Muscle layer of colon (tissue), 2 donors: Measurements from ENCODE around the gene FAM200B.

Source experiments
- H3K27ac ChIP-seq: one replicate; pipeline ENCODE4 v1.7.0; 2013; ENCODE audit warnings: low read depth, mild to moderate bottlenecking, low read length, moderate library complexity
- H3K27me3 ChIP-seq, 2 donors: one replicate each; pipeline ENCODE4 v1.7.0; 2013; ENCODE audit warnings: low read length in 2 of 2, mild to moderate bottlenecking in 2 of 2; ENCODE audit not compliant: insufficient read depth in 2 of 2, control insufficient read depth in 1 of 2
- H3K36me3 ChIP-seq: one replicate; pipeline ENCODE4 v1.7.0; 2013; ENCODE audit warnings: mild to moderate bottlenecking, low read length; ENCODE audit not compliant: insufficient read depth
- H3K4me1 ChIP-seq: one replicate; pipeline ENCODE4 v1.7.0; 2013; ENCODE audit warnings: mild to moderate bottlenecking, low read length; ENCODE audit not compliant: insufficient read depth
- H3K4me3 ChIP-seq, 2 donors: one replicate each; pipeline ENCODE4 v1.7.0; 2013; ENCODE audit warnings: low read length in 2 of 2, low read depth in 1 of 2, mild to moderate bottlenecking in 1 of 2, moderate library complexity in 1 of 2
- H3K9ac ChIP-seq: one replicate; pipeline ENCODE4 v1.7.0; 2013; ENCODE audit warnings: low read length
- H3K9me3 ChIP-seq: one replicate; pipeline ENCODE4 v1.7.0; 2013; ENCODE audit warnings: mild to moderate bottlenecking, low read length
- donor health status: abdominal sarcoma.
- donor health status: Adenocarcinoma of cecum.

FAM200B gene

DNA sequence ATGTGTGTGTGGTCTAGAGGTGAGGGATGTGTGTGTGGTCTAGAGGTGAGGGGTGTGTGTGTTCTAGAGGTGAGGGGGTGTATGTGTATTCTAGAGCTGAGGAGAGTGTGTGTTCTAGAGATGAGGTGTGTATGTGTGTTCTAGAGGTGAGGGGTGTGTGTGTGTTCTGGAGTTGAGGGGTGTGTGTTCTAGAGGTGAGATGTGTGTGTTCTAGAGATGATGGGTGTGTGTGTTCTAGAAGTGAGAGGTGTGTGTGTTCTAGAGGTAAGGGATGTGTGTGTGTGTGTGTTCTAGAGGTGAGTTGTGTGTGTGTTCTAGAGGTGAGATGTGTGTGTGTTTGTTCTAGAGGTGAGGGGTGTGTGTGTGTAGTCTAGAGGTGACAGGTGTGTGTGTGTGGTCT is 22.5 kb downstream of the FAM200B start:
- Histone ChIP-seq H3K36me3 (no peaks in the 10 kb centered on the region), H3K9ac (no peak overlapping the region), H3K27me3 (no peaks in the 10 kb centered on the region)

DNA sequence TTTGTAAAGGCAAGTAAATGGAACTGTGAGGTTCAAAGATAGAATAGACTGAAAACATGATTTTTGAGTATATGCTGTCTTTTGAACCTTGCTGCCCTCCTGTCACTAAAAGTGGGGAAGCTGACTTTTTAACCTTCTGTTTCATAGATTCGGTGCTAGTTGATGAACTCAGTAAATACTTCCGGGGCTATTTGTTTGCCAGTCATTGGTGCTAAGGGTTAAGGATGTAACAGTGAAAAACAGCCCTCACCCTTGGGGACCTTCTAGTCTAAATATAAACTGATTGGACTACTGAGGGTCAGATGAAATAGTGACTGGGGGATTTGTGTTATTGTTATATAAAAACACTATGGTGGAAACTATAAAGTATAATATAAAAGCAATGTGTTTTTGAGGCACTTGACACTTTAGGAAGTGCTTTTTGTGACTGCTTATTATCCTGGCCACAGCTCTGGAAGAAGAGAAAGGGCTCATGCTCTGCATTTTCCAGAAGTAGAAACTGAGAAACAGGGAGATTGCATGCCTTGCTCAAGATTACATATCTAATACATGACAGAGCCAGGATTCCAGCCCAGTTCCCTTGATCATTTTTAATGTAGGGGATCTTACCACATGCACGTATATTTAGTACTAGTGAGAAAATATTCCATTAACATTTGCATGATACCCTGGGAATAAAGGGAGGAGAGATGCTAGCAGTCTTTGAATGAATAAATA is 25.2 kb downstream of the FAM200B start:
- Histone ChIP-seq H3K9ac (no peak overlapping the region), H3K27ac (no peak overlapping the region)

More for the DNA sequence above, 22.5 kb downstream of the FAM200B start:
- no peak overlapping the region for H3K27ac ChIP-seq
- H3K4me3 ChIP-seq: no peak overlapping the region
- H3K9me3 ChIP-seq: no peaks in the 10 kb centered on the region
- peaks cover 9% of the 10 kb centered on the region for H3K4me1 ChIP-seq

DNA sequence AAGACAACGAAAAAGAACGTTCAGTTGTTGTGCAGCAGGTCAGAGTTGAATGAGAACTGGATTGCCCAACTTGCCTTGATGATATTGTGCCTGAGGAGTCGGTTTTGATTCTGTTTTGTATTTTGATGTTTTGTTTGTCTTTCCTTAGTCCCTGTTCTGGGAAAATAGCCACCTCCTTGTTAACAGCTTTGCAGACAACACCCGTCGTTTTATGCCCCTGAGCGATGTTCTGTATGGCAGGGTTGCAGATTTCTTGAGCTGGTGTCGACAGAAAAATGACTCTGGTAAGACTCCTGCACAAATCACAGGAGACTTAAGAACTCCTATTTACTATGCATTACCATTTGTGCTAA is 25.7 kb downstream of the FAM200B start:
- Histone ChIP-seq H3K9ac (no peak overlapping the region), H3K4me3 (no peak overlapping the region), H3K9me3 (no peaks in the 10 kb centered on the region), H3K27me3 (no peaks in the 10 kb centered on the region), H3K27ac (no peak overlapping the region), H3K4me1 (peaks cover 6% of the 10 kb centered on the region), H3K36me3 (no peaks in the 10 kb centered on the region)

More for the DNA sequence above, 25.2 kb downstream of the FAM200B start:
- H3K4me3 ChIP-seq: no peak overlapping the region
- H3K9me3 ChIP-seq: no peaks in the 10 kb centered on the region
- peaks cover 9% of the 10 kb centered on the region for H3K4me1 ChIP-seq
- H3K36me3 ChIP-seq: no peaks in the 10 kb centered on the region
- H3K27me3 ChIP-seq: no peaks in the 10 kb centered on the region

DNA sequence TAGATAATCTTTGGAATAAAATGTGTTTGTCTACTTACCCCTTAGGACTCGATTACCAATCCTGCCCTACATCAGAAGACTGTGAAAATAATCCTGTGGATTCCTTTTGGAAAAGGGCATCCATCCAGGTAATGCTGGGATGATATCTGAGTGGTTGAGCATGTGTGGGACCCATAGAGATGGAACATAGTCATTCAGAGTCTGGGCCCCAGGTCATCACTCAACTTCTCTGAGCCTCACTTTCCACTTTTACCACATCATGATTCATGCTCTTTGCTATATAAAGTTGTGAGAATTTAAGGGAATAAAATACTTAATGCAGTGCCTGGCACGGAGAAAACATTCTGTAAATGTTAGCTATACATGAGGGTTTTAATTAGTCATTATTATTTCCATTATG is 30.1 kb downstream of the FAM200B start:
- H3K27ac ChIP-seq: no peak overlapping the region
- peaks cover 6% of the 10 kb centered on the region for H3K4me1 ChIP-seq
- no peak overlapping the region for H3K4me3 ChIP-seq
- H3K27me3 ChIP-seq: no peaks in the 10 kb centered on the region
- H3K9ac ChIP-seq: no peak overlapping the region
- no peaks in the 10 kb centered on the region for H3K36me3 ChIP-seq
- H3K9me3 ChIP-seq: no peaks in the 10 kb centered on the region

DNA sequence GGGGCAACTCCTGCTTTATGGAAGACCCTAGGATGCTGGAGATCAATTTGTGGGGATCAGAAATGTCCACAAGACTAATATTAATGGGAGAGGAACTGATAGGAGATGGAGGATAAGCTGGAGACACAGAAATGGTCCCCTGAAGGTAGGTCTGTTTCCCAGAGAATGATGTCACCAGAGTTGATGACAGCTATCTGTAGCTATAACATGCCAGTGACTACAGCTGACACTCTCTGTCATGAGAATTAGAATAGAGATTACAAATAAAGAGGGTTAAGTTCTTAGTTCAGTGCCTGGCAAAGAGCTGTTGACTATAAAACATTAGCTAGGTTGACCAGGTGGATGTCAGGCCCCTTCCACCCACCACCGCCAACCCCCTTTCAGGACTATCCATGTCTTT is 30.6 kb downstream of the FAM200B start:
- no peak overlapping the region for H3K4me3 ChIP-seq
- no peaks in the 10 kb centered on the region for H3K27me3 ChIP-seq

GRCh38 chr4:15714141-15714540 is 32.5 kb downstream of the FAM200B start:
- no peak overlapping the region for H3K4me3 ChIP-seq
- no peak overlapping the region for H3K27ac ChIP-seq
- H3K4me1 ChIP-seq: peaks cover 21% of the 10 kb centered on the region
- H3K9ac ChIP-seq: no peak overlapping the region
- H3K36me3 ChIP-seq: no peaks in the 10 kb centered on the region
- H3K9me3 ChIP-seq: no peaks in the 10 kb centered on the region
- no peaks in the 10 kb centered on the region for H3K27me3 ChIP-seq

More for the DNA sequence above, 30.6 kb downstream of the FAM200B start:
- no peaks in the 10 kb centered on the region for H3K36me3 ChIP-seq
- no peak overlapping the region for H3K27ac ChIP-seq
- peaks cover 7% of the 10 kb centered on the region for H3K4me1 ChIP-seq
- no peaks in the 10 kb centered on the region for H3K9me3 ChIP-seq
- no peak overlapping the region for H3K9ac ChIP-seq

GRCh38 chr4:15714646-15715435 is 33.2 kb downstream of the FAM200B start:
- Histone ChIP-seq H3K27me3 (no peaks in the 10 kb centered on the region), H3K4me3 (no peak overlapping the region), H3K9me3 (no peaks in the 10 kb centered on the region), H3K9ac (no peak overlapping the region), H3K27ac (no peak overlapping the region), H3K4me1 (peaks cover 28% of the 10 kb centered on the region), H3K36me3 (no peaks in the 10 kb centered on the region)

- Histone ChIP-seq H3K9me3 (no peaks in the 10 kb centered on the region), H3K36me3 (no peaks in the 10 kb centered on the region), H3K4me1 (peaks cover 28% of the 10 kb centered on the region), H3K27ac (no peak overlapping the region), H3K9ac (no peak overlapping the region), H3K4me3 (no peak overlapping the region), H3K27me3 (no peaks in the 10 kb centered on the region)
Observed at GRCh38 chr4:15716115-15716514, 34.5 kb downstream of the FAM200B start.

DNA sequence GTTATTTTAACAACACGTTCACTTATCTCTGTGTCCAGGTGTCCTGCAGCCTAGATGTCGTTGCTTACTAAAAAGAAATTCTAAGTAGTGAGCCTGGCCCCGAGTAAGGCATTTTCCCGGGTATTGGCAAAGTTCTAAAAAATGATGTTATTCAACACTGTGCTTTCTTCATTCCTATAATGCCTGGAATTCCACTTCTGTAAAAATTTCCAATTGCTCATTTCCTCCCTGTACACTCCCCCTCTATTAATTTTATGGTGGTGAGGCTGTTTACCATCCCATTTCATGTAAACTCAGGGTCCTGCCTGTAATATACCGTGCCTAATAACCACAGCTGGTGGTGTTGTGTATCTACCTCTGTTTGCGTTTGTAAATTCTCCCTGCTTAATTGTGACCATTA is 35.5 kb downstream of the FAM200B start:
- no peak overlapping the region for H3K4me3 ChIP-seq
- H3K4me1 ChIP-seq: peaks cover 28% of the 10 kb centered on the region
- no peak overlapping the region for H3K27ac ChIP-seq

DNA sequence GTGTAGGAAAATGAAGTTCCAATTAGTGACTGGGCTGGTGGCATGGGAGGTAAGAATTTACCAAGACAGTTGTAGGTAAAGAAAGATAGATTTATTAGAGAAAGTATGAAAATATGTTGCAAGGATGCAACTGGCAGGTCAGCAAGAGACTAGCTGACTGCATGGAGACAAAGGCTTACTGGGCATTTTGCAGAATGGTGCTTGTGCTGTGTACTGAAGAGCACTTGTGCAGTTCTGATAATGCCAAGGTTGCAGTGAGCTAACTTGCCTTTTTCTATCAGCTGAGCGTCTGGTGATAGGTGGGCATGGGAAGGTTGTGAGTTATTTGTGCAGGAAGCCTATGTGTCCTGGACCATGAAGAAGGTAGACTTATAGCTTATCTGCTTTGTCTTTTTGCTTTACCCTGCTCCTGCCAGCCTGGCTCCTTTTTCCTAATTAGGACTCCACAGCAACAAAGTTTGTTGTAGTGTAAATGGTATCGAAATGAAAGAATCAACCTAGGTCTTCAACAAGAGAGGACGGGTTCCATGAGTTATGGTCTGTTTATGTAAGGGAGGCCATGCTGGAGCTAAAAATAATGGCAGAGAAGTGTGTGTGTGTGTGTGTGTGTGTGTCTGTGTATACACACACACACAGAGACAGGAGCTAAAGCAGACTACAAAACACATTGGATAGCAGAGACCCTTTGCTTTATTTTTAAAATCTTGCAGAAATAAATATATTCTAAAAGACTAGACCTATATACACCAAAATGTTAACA is 36.2 kb downstream of the FAM200B start:
- peaks cover 28% of the 10 kb centered on the region for H3K4me1 ChIP-seq
- H3K36me3 ChIP-seq: peaks cover 5% of the 10 kb centered on the region
- peak overlapping the region; percentile 4 for H3K27ac ChIP-seq
- H3K9ac ChIP-seq: no peak overlapping the region
- H3K27me3 ChIP-seq: no peaks in the 10 kb centered on the region
- H3K4me3 ChIP-seq: peak overlapping the region in 1 of 2 donors; percentile 3
- H3K9me3 ChIP-seq: no peaks in the 10 kb centered on the region

More for the DNA sequence above, 35.5 kb downstream of the FAM200B start:
- Histone ChIP-seq H3K27me3 (no peaks in the 10 kb centered on the region), H3K9me3 (no peaks in the 10 kb centered on the region), H3K9ac (no peak overlapping the region), H3K36me3 (peaks cover 4% of the 10 kb centered on the region)

GRCh38 chr4:15718465-15718864 is 36.8 kb downstream of the FAM200B start:
- Histone ChIP-seq H3K9me3 (no peaks in the 10 kb centered on the region), H3K27ac (peak overlapping the region; percentile 56), H3K27me3 (no peaks in the 10 kb centered on the region), H3K4me1 (peaks cover 28% of the 10 kb centered on the region), H3K4me3 (no peak overlapping the region), H3K9ac (no peak overlapping the region), H3K36me3 (peaks cover 5% of the 10 kb centered on the region)
